HG03520 (cell line): Measurements from ENCODE around the gene TAGLN2.

ENCODE experiments used
- ATAC-seq: cut with Tn5 transposase; IDR thresholded peaks from one replicate; pipeline ENCODE4 v1.9.1; 2021; ENCODE audit warnings: mild to moderate bottlenecking, moderate library complexity; ENCODE audit not compliant: unreplicated experiment

Gene TAGLN2

GRCh38 chr1:159877695-159878444, 47.4 kb downstream of the TAGLN2 start:
- ATAC-seq, result no peak

GRCh38 chr1:159873530-159874143, 51.7 kb downstream of the TAGLN2 start:
- ATAC-seq, result no peak

GRCh38 chr1:159872891-159873290, 52.4 kb downstream of the TAGLN2 start:
- no peak for ATAC-seq

- no peak for ATAC-seq
Observed at GRCh38 chr1:159870704-159871103, 54.6 kb downstream of the TAGLN2 start.

- no peak for ATAC-seq
Observed at GRCh38 chr1:159869607-159870006, 55.7 kb downstream of the TAGLN2 start.

GRCh38 chr1:159869173-159869572, 56.1 kb downstream of the TAGLN2 start:
- no peak for ATAC-seq

- ATAC-seq, result no peak
Observed at GRCh38 chr1:159868766-159869165, 56.5 kb downstream of the TAGLN2 start.
